ENCODE measurements around the gene SLCO4A1.
A peak's percentile ranks its signal among the peaks of the same experiment; 100 is the strongest.

SLCO4A1 gene

DNA sequence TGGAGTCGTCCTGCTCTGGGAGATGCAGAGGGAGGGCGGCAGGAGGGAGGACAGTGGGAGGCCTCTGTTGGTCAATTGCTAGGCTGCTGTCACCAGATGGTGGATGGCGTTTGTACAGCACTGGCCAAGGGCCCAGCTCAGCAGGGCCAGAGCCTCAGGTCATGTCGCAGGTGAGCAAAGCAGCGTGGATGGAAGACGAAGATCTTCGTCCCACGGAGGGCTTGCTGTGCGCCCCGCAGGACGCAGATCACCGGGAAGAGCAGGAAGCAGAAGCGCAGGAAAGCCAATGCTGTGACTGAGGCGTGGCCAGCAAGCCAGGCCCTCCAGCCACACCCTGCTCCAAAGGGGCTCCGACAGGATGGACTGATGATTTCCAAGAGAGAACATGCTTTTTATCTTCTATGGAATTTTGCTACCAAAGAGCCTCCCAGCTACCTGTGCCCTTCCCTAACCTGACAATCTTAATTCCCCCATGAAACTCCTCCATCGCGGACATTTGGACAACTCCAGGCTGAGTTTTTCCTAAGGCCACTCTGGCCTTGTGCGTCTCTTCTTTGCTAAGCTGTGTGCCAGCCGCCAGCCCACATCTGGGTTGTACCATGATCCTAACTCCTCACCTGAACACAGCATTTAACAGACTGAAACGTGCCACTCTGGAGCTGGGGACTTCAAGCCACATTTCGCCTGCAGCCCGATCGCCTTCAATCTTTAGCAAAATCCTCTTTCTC, 3.5 kb upstream of the SLCO4A1 start:
- DNase-seq, result no peak

DNA sequence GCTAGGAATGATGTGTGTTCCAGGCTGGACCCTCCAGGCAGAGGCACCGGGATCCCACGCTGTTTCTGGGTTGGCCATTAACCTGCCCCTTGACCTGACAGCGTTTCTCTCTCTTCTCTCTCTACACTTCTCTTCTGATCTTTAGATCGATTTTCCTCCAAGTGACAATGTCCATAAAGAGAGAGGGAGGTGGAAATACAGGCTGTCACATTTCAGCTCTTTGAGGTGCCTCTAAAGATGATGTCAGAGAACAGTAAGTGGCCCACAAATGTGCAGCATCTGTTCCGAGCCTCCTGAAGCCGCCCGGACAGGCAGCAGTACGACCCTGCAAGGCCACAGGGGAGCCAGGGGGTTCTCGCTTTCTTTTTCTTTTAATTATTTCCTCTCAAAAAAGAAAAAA, 2.5 kb upstream of the SLCO4A1 start:
- DNase-seq, result no peak

GRCh38 chr20:62640870-62641269, 1.4 kb upstream of the SLCO4A1 start:
- DNase-seq, result no peak

- DNase-seq, result no peak
These were observed 817 bp upstream of the SLCO4A1 start for GRCh38 chr20:62641321-62642050.

DNA sequence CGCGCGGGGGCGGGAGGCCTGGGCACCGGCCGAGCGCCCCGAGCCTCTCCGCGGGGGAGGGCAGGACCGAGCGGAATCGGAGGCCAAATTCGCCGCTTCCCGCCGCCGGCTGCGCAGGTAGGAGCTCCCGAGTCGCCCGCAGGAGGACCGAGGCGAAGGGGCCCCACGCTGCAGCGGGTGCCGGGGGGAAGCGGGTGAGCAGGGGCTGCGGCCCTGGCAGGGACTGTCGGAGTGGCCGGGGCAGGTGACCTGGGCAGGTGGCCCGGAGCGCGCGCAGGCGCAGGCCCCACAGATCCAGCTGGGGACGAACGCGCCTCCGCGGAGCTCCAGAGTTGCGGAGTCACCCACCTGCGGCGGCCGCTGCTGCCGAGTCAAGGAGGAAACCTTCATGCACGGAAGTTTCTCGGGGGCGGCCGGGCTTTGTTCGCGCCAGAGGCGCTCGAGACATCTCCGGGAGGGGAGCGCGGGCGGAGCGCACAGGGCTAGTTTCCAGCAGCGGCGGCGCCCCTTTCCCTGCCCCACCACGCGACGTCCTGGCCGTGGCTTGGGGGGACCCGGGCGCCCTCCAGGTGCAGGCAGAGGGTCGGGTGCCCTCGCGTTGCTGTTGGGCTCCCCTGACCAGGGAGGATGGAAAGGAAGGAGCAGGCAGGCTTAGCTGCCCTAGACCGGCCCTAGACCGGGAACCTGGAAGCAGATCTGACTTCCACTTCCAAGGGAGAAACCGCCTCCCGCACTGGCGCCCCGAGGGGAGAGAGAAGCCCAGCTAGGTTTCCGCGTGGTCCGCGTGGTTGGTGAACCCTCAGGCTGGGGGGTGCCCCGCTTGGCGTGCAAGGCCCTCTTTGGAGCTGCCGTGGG, 590 bp downstream of the SLCO4A1 start:
- DNase-seq, result no peak

DNA sequence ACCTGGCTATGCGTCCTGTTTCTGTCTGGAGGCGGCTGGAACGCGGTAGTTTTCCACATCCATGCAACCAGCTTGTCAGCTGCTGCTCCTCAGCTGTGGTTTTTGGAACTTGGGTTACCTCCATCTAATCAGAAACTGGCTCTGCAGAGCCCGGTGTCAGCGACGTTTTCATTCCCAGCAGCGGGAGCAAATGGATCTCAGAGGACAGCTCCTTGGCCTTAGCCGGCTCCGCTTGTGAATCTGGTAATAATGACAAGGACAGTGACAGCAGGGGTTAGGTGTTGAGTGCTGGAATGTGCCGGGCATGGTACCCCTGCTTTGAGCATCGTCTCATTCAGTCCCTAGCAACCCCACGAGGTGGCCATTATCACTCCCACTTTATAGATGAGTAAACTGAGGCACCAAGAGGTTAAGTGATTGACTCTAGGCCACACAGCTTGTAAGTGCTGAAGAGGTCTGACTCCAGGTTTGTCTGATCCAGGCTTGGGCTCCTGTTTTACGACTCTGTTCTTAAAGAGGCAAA, 1.3 kb downstream of the SLCO4A1 start:
- DNase-seq, result no peak

DNA sequence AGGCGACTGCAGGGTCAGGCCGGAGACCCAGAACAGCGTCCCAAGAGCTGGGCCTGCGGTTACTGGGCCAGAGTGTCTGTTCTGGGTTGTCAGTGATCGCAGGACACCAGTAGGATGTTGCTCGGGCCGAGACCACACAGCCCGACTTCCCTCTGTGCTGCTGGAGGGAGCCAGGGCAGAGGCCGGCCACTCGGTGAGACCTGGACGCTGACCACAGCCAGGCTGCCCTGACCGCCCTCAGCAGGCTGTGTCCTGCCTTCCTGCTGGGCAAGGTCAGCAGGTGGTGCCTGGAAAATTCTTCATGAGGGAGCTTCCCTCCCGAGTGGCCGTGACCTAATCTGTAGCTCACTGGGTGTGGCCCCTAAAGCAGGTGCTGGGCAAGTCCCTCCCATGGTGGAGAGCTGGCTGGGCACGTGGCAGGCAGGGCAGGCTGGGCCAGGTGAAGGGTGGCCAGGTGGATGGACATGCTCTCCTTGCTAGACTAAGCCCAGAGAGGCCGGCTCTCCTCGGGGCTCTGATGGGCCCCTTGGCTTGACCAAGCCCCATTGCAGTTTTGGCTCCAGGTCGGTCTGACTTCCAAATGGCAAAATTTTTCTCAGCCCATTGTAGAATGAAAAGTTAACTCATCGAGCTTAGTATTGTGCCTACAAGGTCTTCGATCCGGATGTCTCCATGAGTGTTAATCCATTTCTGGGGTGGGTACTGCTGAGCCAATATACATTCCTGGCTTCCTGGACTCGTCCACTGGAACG, 1.9 kb downstream of the SLCO4A1 start:
- DNase-seq, result no peak

DNA sequence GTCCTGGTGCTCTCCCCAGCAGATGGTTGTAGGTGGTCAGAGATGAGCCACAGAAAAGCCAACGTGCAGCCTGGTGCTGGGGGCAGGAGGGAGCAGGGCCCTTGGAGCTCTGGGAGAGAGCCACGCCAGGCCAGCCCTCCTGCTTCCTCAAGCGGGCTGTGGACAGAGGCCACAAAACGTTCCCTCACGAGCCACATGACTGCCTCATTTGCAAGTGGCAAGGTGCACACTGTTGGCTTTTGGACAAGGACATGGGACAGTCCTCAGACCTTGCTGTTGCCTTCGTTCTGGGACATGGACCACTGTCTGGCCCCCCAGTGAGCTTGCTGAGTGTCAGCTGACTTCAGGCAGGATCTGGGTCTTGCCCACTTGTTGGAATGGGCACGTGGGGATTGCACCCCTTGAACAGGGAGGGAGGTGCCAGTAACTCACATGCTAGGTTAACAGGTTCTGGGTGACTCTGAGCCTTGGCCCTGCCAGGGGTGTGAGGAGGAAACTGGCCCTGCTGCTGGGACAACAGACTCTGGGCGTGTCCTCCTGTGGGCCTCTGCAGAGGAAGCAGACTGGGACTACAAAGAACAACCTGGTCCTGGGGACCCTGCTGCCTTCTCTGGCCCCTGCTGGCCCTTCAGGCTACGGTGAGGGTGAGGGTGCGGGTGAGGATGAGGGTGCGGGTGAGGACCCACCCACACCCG, 2.6 kb downstream of the SLCO4A1 start:
- DNase-seq, result no peak

DNA sequence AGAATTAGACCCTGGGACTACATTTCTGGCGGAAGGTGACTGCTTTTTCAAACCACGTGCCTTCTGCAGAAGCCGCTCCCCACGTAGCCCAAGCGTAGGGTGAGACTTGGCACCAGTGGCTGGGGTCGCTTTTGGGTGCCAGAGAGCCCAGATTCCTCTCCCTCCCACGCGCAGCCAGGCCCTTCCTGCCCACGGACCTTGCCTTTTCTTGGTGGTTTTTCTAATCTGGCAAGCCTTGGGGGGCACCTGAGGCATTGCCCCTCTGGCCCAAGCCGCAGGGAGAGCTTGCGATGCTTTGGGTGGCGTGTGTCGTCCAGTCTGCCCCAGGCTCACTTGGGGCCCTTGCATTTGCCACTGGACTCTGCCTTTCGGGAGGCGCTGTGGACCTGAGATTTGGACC, 3.3 kb downstream of the SLCO4A1 start:
- no peak for DNase-seq

- no peak for DNase-seq
These were observed 4.7 kb downstream of the SLCO4A1 start for GRCh38 chr20:62646851-62647520.

DNA sequence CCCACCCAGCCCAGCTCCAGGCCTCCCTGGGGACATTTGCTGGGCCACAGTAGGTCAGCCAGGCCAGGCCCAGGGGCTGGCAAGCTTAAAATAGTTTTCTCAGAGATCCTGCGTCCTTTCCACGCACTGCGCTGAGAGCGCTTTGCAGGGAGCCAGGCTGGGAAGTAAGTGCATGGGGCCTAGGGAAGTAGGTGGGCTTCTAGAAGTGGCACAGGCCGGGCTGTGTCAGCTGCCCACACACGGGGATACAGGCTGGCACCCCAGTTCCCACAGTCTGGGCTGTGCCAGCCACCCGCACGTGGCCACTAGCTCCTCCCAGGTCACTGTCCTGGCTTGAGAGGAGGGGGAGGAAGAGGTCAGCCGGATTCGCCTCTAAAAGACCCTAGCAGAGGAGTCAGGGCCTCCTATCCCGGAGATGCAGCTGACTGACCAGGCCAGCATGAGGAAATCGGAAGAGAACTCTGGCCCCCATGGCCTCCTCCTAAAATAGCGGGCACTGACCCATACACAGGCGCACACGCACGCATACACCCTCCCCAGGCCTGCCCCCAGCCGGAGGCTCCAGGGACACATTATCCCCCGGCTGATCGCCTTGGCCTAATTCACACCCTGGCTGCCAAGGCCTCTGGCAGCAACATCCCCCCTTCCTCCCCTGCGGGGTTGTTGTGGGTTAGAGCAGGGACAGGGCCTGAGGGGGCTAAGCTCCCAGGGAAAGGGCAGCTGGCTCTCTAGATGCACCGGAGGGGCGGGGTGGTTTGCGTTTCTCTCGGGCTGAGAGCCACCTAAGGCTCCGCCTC, 5.4 kb downstream of the SLCO4A1 start:
- no peak for DNase-seq

GRCh38 chr20:62648318-62648995, 6.2 kb downstream of the SLCO4A1 start:
- DNase-seq, result no peak

- no peak for DNase-seq
These were observed 6.8 kb downstream of the SLCO4A1 start for GRCh38 chr20:62649140-62649539.

DNA sequence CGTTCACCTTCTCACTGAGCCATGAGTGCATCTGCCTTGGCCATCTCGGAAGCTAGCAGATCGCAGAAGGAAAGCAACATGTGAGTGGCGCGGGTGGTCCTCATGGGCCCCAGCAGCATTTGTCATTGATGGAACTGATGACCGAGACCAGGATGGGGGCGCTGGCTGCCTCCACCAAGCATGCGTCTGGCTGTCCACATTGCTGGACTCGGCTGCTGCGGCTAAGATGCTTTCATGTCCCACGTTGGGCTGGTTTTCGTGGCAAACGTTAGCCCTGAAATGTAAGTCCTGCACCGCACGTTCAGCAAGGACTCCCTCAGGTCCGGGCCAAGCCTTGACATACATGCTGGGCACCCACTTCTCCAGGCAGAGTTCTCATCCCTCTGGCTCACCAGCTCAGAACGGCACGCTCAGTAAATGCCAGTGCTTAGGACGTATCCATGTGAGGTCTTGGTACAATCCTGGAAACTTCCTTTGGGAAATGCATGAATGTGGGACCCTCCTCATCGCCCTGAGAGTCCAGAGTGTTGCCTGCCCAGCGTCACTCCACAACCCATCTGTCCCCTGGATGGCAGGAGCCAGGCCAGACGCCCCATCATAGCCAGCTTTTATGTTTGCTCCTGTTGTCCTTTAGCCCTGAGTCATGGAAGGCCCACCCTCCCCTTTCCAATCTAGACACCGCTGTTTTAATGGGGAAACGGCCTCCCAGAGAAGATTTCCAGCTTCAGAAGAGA, 8.4 kb downstream of the SLCO4A1 start:
- DNase-seq, result no peak

DNA sequence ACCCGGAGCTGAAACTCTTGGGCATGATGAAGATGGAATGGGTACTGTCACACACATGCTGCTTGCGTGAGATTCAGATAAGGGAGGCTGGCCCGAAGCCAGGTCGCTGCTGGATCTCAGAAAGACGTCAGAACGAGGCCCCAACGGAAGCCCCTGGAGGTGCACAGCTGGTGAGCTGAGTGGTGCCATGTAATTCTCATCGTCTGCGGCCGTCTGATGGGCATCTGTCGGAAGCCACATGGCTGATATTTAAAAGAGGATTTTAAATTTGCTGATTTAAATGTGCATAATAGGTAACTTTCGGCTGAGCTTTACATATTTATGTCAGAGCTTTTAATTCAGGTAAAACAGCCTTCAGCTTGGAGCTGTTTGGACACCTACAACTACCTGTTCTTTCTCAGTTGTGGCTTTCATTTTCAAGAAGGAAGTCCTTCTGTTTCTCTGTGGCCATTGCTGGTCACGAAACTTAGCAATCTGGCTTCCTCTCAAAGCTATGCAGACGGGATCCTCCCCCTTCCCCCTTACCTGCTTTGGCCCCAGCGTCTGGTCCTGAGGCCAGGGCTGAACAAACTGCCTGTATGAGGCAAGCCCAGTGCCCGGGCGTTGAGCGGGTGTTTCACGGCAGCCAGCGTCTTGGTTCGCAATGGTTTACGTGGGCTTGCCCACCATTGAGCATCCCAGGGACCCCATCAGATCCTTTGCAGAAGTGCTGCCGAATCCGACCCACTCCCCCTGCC, 9.2 kb downstream of the SLCO4A1 start:
- DNase-seq, result no peak

DNA sequence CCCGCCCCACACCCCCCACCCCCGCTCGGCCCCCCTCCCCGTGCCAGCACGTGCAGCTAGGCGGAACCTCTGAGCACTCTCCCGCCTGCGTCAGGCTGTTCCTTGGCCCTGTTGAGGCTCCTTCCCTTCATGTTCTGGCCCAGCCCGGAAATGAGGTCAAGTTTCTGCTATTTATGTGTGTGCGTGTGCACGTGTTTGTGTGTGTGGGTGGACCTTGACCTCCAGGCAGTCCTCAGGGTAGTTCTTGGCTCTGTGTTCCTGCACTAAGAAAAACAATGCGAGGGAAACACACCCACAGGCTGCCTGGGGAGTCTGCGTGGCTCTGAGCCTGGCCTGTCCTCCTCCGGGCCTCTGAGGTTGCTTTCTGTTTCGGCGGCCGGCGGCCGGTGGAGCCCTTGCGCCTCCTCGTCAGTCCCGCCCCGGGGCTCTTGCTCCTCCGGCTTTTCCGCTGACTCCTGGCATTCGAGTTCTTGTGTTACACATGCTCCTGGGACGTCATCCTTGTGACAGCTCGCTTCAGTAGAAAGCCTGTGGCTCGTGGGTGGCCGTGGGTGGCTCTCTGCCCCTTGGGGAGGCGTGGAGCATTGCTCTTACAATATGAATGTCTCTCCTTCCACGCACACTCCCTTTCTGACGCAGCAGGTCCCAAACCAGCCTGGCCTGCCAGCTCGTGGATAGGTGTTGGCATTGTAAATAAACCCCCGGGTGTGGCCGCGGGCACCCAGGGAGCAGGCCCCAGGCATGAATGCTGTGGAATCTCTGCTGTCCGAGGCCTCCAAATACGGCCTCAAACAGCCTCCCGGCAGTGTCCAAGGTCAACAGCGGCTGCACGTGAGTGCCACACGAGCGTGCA, 10.0 kb downstream of the SLCO4A1 start:
- peak; percentile 96 for DNase-seq

GRCh38 chr20:62652894-62653305, 10.6 kb downstream of the SLCO4A1 start:
- no peak for DNase-seq
